GM04504 (cell line): ENCODE data around the gene PARD3.
"Not testable (repeated sequence)": the region's sequence is repeated elsewhere in the genome, so short reads cannot be mapped to it uniquely, and the experiment has no call there.

ENCODE experiments used
- DNase-seq: peaks from one replicate; pipeline ENCODE4 v3.0.0-alpha.2; 2012; ENCODE audit warnings: low read depth

Gene PARD3

DNA sequence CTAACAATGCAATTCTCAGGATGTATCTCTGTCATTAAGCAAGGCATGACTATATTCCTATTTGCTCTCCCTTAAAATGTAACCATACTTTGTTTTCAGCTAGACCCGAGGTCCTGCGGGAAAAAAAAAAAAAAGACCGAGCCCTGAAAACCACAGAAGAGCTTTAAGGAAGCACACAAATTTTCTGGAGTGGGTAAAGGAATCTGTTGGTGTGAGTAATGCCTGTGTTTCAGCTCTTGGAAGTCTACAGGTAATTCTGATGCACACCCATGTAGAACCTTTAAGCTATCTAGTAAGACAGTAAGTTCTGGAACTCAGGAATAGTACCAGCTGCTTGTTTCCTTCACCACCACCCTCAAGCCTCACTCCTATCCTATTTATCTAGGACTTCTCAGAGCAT, 351.1 kb downstream of the PARD3 start:
- DNase-seq: no peak

DNA sequence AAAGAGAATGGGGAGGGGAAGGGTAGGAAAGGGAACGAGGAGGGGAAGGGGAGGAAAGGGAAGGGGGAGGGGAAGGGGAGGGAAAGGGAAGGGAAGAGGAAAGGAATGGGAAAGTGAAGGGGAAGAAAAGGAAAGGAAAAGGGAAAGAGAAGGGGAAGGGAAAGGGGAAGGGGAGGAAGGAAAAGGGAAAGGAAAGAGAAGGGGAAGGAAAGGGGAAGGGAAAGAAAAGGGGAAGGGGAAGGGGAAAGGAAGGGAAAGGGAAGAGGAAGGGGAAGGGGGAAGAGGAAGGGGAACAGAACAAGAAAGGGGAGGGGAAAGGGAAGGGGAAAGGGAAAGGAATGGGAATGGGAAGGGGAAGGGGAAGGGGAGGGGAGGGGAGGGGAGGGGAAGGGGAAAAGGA, 352.1 kb downstream of the PARD3 start:
- no peak for DNase-seq

DNA sequence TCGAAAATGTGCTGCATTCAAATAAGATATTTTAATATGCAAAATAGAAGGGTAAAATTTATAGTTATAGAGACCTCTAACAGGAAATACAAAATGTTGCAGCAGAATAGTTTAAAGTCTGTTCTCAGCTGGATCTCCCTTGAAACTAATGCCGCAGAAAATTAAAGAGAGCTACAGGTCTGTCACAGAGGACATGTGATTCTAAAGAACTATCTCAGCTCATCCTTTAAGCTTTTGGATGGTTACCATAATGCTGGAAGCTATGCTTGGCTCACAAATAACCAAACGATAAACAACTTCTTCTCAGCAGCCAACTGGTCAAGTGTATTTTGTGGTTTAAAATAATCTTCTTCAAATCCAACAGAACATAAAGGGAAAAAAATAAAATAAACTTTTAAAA, 353.0 kb downstream of the PARD3 start:
- no peak for DNase-seq

DNA sequence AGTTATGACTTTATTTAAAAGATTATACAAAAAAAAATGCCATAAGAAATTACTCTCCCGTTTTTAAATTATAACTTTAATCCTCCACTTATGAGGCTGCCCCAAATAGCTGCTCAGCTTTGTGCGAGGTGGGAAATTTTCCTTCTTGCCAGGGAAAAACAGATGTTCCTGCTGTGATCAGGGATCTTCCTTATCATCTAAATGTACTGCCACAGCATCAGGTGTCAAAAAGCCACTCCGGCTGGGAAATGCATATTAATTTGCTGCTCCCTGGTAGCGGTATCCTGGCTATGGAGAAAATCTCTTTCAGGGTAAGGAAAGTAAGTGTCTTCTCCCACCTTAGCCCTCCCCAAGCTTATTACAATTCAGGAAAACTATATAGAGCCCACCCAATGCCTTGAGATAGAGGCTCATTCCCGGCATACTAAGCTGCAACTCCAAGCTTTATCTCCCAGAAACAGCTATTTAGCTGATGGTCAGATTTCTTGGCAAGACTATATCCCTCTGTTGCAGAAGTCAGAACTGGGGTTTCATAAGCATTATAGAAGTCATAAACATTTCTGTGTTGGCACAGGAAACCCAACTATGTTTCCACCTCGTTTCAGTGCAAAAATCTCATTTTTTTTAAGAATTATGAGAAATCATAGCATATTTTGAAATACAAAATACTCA, 360.4 kb downstream of the PARD3 start:
- DNase-seq: no peak

DNA sequence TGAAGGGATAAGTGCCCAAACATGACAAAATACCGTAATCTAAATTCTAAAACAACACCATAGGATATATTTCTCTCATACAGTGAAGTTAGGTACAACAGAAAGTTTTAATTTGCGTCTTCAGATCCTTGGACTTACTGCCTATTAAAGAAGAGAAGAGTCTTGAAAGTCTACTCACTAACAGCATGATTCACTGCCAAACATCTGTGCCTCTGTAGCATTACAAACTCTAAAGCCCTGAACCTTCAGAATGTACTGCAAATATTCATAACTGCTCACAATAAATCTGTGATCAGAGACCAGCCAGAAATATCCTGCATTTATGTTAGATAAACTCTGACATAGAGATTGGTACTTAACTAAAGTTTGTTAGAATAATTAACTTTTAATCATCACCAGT, 365.3 kb downstream of the PARD3 start:
- DNase-seq: no peak

DNA sequence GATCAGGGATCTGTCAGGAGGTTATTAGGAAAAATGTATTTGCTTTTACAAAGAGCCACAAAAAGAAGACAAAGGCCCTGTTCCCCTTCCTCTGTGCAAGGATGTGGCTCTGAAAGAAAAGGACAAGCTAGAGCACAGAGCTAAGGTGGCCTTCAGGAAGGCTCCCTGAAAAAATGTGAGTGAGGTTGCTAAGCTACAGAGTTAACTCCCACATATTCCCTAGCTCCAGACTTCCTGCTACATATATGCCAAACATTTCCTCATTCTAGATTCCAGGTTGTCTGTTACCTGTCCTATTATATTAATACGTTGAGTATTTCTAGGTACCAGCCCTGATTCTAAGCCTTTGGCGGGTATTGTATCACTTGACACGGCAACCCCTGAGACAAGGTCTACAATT, 369.0 kb downstream of the PARD3 start:
- DNase-seq: no peak

DNA sequence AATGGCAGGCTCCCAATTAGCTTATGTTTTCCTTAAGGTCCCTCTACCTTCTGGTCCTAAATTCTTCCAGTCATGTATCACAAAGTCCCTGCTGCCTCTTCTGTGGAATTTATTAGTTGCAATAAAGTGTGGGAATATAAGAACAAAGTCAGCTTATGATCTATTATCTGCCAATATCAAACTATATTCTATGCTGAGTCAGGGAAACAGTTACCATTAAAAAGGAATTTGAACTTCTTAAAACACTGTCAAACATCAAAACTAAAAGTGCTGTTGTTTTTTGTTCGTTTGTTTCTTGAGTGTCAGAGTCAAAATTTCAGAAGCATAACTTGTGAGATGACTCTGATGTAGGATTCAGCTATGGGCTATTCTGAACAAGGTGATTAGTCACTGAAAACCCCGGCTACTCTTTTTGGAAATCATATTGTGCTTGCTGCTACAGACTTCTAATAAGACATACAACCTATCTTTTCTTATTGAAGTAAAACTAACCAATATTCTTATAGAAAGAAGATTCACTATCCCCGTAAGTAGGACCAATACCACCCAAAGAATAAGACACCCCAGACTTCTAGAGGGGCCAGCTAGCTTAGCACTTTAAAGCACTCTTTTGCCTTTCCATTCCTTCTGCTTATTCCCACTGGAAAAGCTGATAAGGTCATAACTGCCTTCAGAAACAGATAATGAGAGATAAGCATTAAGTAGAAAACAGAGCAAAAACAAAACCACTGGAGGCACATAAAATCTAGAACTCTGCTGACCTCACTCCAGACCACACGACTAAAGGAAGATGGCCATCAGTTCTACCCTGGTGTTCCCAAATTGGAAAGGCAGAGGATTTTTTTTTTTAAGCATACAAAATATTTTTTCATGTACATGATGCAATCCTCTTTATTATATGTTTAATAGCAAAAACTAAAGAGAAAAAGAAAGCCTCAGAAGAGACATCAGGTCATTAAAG, 370.6 kb downstream of the PARD3 start:
- no peak for DNase-seq

DNA sequence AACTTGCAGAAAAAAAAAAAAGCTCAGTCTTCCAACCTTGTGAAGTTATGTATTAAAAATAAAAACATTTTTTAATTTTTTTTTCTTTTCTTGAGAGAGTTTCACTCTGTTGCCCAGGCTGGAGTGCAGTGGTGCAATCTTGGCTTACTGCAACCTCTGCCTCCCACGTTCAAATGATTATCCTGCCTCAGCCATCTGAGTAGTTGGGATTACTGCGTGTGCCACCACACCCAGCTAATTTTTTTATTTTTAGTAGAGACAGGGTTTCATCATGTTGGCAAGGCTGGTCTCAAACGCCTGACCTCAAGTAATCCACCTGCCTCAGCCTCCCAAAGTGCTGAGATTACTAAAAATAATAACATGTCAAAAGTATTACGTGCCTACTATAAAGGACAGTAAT, 375.7 kb downstream of the PARD3 start:
- not testable (repeated sequence) for DNase-seq

DNA sequence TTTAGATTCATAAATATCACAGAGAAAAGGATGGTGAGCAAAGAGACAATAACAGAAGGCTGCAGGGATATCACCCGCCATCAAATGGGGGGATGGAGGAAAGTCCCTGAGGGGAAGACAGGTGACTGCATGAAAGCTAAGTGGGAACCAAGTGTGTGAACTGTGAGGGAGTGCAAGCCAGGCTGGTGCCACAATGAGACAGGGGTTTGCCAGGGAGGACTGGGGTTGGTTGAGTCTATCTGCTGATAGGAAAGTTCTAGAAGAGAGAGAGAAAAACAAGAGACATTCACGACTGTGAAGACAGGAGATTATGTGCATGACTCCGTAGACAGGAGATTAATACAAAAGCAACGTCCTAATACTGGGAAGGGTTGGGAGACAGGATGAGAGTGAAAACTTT, 376.4 kb downstream of the PARD3 start:
- DNase-seq: no peak

DNA sequence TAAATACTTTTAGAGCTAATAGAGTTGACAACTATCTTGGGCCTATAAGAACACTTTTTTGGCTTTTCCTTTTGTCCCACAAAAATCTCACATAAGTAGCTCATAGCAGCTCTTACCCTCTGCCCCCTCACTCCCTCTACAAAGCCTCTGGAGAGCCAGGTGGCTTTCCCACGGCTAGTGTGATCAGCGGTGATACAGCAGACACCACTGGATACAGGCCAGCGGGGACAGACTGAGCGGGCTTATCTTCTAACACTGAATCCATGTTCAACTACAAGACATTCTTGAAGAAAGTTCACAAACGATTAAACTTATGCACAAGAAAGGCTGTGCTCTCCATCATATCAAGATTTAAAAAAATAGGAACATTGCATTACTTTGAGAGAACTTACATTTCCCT, 377.2 kb downstream of the PARD3 start:
- DNase-seq: no peak

DNA sequence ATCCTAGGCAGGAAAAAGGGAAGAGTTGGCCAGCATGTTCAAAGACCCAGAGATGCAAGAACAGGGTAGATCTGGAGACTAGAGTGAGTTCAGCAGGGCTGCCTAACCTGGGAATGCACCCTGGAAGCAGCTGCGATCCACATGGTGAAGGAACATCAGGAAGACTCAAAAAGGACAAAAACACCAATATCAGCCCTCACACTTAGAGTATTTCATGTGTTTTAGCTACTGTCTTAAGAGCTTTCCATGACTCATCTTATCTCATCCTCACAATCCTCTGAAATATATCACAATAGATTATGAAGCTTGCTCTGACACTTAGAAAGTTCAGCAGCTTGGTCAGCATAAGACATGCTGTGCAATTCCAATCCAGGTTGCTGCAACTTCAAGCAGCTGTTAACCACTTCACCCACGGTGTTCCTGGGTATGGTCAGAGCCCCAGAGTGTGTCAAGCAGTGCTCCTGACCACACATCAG, 380.9 kb downstream of the PARD3 start:
- peak; percentile 28 for DNase-seq

DNA sequence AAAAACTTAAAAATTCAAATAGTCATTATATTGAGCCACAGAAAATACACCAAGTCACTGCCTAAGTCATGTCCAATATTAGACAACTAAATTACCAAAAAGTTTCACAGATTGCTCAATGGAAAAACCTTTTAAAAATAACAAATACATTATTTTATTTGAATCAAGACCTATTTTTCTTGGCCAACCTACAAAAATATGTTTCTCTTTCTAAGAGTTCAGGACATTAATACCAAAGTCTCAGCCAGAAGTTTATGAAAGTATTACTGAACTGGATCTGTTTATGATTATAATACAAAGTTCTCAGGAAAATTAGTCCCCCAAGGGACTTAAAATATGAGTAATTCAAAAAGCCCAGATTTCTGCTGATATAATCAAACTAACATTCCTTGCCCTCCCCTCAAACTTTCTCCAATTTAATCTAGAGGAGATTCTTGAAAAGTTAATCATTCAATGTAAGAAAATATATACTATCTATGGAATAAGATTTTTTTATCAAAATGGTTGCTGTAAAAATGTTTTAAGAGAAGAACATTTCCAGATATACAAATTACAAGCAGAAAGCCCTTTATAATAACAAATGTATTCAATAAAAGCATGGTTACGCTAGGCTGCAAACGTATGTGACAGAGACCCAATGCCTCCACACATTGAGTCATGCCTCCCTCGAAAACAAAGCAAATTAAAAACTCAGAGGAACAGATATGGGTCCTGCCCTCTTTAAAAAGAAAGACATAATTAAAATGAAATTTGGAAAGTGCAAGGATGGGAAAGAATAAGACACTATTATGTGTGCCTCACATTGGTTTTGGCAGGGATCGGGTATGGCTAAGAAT, 381.6 kb downstream of the PARD3 start:
- DNase-seq: no peak

DNA sequence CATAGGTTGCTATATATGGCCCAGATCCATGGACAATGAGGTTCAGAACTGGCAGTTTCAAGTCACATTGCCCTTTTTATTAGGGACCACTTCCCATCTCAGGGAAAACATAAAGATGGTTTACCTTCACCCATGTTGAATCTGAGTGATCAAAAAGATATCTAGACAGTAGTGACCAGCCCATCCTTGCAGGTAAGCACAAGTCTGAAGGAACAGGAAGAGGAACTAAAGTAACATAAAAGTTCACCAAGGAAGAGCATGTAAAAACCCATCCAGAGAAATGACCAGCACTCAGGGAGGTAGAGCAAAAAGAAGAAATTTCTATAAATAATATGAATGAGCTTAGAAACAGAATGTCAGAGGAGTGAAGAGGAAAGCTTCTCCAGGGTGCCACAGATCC, 382.5 kb downstream of the PARD3 start:
- DNase-seq: no peak

DNA sequence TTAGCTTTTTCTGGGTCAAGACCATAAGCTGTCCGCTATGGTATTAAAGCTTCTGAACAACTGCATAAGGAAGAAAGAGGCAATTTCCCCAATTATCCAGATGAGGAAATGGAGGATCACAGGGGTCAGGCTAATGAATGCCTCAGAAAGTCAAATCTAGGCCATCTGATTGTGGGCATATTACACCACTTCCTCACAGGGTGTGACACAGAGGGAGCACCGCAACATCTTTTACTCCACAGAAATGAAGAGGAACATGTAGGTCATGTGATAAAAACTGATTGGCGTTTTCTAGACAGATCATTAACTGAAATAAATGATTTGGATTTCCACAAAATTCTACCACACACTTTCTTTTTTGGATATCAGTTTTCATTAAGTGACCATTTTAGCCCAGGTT, 384.4 kb downstream of the PARD3 start:
- DNase-seq: no peak

DNA sequence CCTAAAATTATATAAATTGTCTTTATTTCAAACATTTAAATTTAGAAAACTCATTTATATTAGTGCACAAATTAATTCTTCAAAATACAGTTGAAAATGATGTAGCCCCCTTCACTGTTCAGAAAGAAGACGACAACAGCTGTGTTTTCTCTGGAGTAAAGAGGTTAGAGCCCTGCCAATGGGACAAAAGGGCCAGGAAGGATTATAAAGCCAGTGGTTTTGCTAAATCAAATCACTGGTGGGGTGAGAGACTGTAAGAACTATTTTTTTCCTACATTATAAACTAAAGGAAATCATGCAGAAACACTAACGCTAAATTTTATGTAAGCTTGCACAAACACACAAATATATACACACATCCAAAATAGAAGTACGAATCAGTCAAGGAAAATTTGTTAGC, 386.6 kb downstream of the PARD3 start:
- no peak for DNase-seq

DNA sequence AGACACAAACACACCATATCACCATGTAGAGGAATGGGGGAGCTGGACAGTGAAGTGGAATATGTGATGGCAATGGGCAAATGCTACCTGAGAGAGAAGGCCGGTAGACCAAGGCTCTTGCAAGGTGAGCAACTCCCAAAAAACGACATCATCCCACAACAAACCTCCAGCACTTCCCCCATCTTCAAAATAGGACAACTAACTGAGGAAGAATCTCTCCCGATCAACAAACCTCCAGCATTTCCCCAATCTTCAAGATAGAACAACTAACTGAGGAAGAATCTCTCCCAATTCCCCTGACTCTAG, 387.2 kb downstream of the PARD3 start:
- no peak for DNase-seq

DNA sequence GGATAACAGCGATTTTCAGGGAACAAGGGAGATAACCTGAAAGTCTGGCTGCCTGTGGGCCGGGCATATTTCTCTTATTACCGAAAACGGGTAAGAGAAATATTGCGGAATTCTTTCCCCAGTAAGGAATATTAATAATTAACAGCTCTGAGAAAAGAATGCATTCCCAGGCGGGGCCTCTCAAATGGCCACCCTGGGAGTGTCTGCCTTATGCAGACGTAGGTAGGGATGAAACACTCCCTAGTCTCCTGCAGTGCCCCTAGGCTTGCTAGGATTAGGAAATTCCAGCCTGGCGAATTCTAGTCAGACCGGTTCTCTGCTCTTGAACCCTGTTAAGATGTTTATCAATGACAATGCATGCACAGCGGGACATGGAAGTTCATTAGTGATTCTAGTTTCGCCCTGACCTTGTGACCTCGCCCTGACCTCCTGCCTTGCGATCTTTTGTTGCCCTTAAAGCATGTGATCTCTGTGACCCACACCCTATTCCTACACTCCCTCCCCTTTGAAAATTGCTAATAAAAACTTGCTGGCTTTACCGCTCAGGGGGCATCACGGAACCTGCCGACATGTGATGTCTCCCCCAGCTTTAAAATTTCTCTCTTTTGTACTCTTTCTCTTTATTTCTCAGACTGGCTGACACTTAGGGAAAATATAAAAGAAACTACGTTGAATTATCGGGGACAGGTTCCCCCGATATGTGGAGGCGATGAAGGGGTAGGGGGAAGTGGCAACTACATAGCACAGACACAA, 387.8 kb downstream of the PARD3 start:
- DNase-seq: not testable (repeated sequence)

DNA sequence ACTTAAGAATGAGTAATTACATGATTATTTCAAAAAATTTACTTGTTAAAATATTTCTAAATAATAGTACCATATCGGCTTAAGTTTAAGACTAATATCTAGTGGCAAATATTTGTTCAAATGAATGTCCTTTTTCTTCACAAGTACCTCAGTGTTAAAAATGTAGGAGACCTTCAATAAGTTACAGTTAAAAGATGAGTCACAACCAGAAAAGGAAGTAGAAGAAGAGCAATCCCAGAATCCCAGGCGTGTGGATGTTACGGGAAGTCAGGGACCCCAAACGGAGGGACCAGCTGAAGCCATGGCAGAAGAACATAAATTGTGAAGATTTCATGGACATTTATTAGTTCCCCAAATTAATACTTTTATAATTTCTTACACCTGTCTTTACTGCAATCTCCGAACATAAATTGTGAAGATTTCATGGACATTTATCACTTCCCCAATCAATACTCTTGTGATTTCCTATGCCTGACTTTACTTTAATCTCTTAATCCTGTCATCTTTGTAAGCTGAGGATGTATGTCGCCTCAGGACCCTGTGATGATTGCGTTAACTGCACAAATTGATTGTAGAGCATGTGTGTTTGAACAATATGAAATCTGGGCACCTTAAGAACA, 388.4 kb downstream of the PARD3 start:
- not testable (repeated sequence) for DNase-seq

DNA sequence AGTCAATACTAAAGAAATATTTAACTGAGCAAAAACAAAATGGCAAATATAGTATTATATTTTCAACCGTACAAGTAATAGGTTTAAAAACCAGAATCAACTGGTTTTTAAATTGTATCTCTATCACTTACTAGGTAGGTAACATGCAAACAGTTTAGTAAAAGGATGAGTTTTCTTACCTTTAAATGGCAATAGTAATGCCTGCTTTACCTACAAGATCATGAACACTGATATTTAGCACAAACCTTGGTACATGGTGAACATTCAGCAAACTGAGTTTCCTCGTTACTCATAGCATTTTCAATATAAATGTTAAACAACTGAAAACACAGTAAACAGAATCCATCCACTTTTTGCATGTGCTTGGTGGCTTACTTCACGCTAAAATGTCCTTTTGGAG, 389.1 kb downstream of the PARD3 start:
- DNase-seq: no peak

DNA sequence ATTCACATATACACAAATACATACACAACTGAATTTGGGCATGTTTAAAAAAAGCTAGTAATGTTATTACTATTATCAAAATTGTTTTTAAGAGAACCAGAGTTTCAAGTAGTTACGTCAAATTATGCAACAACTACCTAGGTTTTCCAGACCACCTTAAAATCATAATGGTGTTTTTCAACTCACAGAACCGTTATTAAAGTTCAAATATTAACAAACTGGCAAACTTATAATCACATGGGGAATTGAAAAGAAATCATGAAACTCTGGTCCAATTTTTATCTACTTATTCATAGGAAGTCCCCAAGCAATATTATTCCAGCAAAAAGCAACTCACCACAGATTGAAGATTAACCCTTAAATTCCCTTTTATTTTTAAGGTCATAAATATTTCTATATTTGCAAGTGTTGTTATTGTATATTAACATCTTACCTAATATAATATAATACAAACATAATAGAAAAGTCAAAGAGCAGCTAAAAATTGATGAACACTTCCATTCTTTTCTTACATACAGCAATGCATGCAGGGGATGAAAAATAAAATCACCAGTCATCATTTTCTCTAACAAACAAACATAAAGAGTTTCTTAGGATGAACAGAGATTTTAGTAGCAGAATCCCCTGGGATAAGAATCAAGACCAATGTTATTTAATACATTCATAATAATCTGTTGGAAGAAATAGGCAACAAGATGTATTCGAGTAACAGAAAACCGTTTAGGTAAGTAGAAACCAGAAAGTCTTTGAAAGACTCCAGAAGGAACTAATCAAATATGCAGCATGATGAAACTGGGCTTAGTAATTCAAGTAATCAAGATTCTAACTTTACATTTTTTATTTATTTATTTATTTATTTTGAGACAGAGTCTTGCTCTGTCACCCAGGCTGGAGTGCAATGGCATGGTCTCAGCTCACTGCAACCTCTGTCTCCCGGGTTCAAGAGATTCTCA, 391.1 kb downstream of the PARD3 start:
- no peak for DNase-seq
